HG02588 (cell line): ENCODE results near the gene LHFPL2.

Experiments used
- ATAC-seq: cut with Tn5 transposase; IDR thresholded peaks from one replicate; pipeline ENCODE4 v1.9.1; 2021; ENCODE audit warnings: mild to moderate bottlenecking, moderate library complexity; ENCODE audit not compliant: unreplicated experiment

The LHFPL2 gene

GRCh38 chr5:78570646-78571045 lies 77.9 kb downstream of the LHFPL2 start:
- no peak for ATAC-seq

- ATAC-seq, result no peak
These were observed 79.1 kb downstream of the LHFPL2 start for GRCh38 chr5:78569441-78569840.

- no peak for ATAC-seq
These were observed 79.9 kb downstream of the LHFPL2 start for GRCh38 chr5:78568676-78569075.

- ATAC-seq, result no peak
These were observed 80.4 kb downstream of the LHFPL2 start for GRCh38 chr5:78568212-78568611.

DNA sequence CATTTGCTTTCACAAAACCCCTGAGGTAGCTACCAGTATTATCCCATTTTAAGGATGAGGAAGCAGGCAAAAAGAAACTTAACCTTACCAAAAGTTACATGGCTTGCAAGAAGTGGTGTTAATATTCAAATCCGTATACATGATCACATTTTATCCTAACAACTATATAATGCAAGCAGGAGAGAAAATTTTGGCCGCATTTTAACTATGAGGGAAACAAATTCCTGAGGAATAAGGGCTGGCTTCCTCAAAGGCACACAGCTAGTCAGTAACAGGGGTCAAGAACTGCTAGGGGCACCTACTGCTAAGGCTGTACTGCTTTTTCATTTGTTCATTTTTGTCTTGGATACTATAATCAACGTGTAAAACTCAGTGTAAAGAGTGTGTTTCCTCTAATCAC lies 81.0 kb downstream of the LHFPL2 start:
- ATAC-seq, result no peak

GRCh38 chr5:78566747-78567425 lies 81.7 kb downstream of the LHFPL2 start:
- ATAC-seq, result no peak

- ATAC-seq, result no peak
These were observed 83.2 kb downstream of the LHFPL2 start for GRCh38 chr5:78565395-78565794.

- ATAC-seq, result no peak
These were observed 85.0 kb downstream of the LHFPL2 start for GRCh38 chr5:78563621-78564020.

DNA sequence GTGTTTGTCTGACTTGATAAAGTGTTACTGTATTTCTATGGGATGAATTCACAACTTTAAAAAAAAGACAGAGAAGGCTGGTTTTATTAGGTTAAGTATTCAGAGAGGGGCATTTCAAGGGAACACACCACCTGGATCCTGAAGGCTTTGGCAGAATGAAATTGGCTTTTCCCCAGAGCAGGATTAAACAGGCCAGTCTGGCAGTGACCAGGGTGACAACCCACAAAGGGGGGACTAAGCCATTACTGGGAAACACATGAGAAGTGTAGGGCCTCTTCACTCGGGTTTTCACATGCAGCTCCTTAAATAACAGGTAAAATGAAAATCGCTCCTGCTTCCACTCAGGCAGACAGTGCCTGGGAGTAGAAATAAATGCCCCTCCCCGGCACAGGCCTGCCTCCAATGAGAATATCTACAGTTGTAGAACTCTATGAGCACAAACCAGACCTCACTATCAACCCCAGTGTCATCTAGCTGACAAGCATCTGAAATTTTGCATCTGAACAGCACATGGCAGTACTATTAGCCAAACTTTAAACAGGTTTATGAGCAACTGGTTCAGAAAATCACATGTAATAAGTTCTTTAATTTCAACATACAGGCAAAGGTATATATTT lies 85.8 kb downstream of the LHFPL2 start:
- ATAC-seq, result no peak

DNA sequence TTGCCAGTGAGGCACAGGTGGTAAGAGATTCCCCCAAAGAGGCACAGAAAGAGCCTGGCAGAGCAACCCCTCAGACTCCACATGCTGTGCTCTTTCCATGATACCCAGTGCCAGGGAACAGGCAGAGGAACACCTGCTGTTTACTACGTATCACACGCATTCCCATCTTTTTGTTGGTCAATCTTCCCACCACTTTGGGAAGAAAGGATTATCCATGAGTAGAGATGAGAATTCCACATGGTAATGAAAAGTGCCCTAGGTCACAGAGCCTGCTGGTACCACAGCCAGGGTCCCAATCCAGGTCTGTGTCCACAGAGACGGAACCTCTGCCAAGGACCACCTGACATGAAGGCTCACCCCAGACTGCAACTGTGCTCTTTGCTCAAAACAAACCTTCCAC lies 86.6 kb downstream of the LHFPL2 start:
- no peak for ATAC-seq

GRCh38 chr5:78561261-78561660 lies 87.3 kb downstream of the LHFPL2 start:
- ATAC-seq, result no peak

DNA sequence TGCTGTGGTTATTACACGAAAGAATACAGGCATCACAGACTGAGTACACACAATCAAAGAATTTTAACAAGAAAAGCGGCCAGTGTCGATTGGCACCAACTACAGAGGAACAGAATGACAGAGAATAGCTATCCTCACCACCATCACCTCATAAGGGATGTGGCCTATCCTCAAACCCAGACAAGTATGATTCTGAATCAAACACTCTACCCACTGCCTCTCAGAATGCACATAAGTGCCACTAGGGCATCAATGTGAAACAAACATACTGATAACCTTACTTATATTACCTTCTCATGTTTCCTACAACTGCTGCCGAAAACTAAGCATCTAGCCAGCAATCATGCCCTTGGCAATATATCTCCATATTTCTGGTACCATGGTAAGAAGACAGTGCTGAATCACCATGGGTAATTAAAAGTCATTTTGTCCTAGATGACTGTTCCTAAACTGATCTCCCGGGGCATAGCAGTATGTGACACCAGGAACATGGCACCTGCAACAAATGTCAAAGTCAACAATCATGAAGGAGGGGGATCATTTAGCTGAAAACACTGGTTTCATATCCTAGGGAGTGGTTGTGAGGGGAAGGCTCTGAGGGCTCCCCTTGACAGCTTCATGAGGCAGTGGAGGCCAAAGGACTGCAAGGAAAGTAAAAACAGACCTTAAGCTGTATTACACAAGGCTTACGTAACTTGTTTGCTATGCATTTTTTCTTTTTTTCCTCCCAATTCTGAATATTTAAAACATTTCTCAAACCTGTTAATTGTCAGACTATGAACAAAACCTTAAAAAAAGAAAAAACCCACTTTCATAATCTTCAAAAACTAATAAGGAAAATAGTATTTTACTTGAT lies 88.3 kb downstream of the LHFPL2 start:
- ATAC-seq, result no peak

- no peak for ATAC-seq
These were observed 91.0 kb downstream of the LHFPL2 start for GRCh38 chr5:78557601-78558000.

DNA sequence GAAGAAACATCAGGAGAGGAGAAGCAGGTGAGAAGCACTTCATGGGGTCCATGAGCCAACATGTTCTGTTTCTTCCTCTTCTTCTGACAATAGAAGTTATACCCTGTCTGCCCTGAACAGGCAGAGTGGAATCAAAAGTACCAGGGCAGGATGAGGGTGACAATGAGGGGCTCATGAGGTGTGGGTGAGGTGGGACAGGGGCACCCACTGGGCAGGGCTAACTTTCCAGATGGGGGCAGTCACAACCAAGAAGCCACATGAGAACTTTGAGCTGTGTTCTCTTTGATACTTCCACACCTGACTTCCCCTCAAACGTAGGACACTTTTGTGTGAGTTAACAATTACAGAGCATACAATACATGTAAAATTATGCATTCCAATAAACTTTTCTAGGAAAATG lies 92.7 kb downstream of the LHFPL2 start:
- no peak for ATAC-seq

GRCh38 chr5:78554670-78555069 lies 93.9 kb downstream of the LHFPL2 start:
- ATAC-seq, result no peak

GRCh38 chr5:78553580-78554353 lies 94.8 kb downstream of the LHFPL2 start:
- no peak for ATAC-seq

DNA sequence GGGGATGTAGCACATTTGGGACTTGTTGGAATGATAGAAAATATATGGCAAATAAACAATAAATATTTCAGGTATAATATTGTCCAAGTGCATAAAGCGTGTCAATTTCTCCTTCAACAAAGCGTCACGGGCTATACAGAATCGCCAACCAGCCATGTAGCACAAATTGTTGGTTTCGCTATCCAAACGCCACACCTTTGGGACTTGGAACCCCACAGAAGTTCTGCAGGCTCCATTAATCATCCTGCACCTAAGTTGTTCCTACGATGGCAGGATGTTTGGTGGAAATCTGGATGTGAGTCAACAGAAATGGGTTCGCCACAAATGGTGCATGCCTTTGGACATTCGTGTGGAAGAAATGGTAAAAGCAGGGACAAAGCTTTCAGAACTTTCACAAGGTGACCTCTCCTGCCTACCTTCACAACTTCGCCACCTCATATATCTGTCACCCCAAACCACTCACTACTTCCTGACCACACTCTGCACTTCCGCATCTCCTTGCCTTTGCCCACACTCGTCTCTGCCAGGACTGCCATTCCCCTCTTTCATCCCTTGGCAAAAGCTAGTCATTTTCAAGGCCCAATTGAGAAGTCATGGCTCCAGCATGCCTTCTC lies 95.7 kb downstream of the LHFPL2 start:
- no peak for ATAC-seq

DNA sequence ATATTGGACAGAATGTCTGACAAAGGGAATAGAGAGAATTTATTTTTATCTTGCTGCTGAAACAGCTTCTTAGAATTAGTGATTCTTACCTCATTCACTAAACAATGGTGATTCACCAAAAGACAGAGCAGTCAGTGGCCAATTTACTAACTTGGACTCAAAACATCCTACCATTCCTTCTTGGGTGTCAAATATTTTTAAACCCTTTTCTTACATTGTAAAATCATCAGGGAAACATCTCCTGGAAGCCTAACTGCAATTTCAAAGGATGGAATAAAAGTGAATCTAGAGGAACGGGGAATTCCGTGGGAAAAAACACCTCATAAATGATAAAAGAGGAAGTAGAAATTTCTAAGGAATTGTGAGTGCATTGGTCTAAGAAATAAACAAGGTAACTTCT lies 97.7 kb downstream of the LHFPL2 start:
- ATAC-seq, result no peak

- no peak for ATAC-seq
These were observed 99.5 kb downstream of the LHFPL2 start for GRCh38 chr5:78549043-78549442.

DNA sequence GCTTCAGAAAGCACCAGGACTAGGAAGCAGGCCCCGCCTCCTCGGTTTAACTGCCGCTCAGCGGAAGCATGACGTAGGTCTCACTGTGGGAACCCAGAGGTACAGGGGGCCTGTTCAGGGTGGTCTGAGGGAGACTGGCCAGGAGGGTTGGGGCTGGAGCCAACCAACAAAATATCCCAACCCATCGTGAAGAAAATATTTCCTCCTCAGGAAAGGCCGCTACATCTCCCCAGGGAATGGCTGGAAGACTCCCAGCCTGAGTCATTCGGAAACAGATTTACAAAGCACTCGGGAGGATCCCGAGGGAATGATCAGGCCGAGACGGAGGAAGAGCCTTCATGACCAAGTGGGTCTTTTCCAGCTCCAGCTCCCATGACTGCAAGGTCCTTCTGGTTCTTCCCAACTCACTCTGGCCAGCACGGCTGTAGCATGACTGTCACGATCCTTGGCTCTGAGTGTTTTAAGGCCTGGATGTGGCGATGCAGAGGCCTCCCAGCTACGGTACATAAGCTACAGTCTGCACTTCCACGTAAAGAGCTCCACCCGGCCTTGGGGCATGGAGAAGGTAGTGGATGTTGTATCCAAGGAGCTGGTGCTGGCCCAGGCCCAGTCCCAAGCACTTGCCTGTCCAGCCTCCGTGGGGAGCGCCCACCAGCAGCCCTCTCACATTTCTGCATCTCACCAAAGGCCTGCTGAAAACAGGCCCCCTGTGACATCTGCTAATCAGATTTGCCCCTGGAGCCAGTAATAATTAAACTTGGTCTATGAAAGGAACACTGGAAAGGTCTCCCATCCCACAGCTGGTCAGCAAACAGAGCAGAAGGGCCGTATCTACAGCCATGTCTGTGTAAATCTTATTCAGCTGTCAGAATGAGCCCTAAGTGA lies 100.6 kb downstream of the LHFPL2 start:
- ATAC-seq, result no peak
